WERI-Rb-1 (cell line): Measurements from ENCODE around the gene CHD5.

Source experiments
- DNase-seq: peaks from one replicate; pipeline ENCODE4 v3.0.0-alpha.2; 2020
- H3K27ac ChIP-seq: fragments of 250-450 bp; sonication (Bioruptor Pico); 2 replicates; pipeline ENCODE4 v1.5.1; 2020; ENCODE audit warnings: mild to moderate bottlenecking, moderate library complexity
- H3K27me3 ChIP-seq: fragments of 250-450 bp; sonication (Bioruptor Pico); 2 replicates; pipeline ENCODE4 v1.5.1; 2021; ENCODE audit warnings: mild to moderate bottlenecking, low read depth, moderate library complexity; ENCODE audit not compliant: insufficient read depth, severe bottlenecking
- H3K36me3 ChIP-seq: fragments of 250-450 bp; sonication (Bioruptor Pico); 2 replicates; pipeline ENCODE4 v1.5.1; 2020; ENCODE audit warnings: mild to moderate bottlenecking, moderate library complexity
- H3K4me3 ChIP-seq: 2 replicates; pipeline ENCODE4 v1.5.1; 2011; ENCODE audit warnings: low read depth, mild to moderate bottlenecking, control low read depth, low read length
- H3K9me3 ChIP-seq: fragments of 250-450 bp; sonication (Bioruptor Pico); 2 replicates; pipeline ENCODE4 v1.5.1; 2021; ENCODE audit warnings: mild to moderate bottlenecking, moderate library complexity; ENCODE audit not compliant: severe bottlenecking
- TF ChIP-seq, protein P1 (sequence below): IDR thresholded peaks from 2 replicates; pipeline ENCODE4 v1.5.1; 2011; ENCODE audit warnings: low read depth, mild to moderate bottlenecking, control low read depth, inconsistent platforms, low read length

CHD5 gene

DNA sequence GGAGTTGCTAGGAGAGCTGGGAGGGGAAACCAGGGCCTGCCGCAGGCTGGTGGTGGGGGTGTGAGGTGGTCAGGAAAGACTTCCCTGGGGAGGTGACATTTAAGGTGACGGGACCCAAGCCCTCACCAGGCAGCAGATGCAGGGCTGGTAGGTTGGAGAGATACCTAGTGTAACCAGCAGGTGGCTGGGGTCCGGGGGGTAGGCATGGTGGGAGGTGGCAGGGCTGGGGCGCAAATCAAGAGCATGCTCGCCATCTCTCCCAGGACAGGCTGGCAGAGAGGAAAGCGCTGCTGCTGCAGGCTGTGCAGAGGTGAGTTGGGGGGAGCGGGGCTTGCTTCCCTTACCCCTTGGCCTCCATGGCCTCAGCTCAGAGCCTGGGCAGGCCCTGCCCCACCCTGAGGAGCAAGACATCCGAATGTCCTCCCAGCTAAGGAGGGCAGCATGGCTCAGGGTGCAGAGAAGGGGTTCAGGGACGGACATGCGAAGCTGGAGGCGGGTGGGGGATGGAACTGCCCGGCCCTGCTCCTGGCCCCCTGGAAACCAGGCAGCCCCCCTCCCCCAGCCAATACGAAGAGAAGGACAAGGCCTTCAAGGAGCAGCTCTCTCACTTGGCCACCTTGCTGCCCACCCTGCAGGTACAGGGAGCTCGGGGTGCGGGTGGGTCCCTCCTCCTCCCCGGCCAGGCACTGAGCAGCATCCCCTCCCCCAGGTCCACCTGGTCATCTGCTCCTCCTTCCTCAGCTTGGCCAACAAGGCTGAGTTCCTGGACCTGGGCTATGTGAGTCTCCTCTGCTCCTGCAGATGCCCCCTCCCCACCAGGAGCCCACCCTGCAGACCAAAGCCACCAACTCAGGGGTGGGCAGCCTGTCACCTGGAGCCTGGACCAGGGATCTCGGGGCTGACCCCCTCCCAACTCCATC is 29.8 kb upstream of the CHD5 start:
- no peaks in the 10 kb centered on the region for H3K27me3 ChIP-seq
- H3K9me3 ChIP-seq: no peaks in the 10 kb centered on the region
- peak overlapping the region; percentile 58 for H3K4me3 ChIP-seq
- DNase-seq: peak; percentile 73
- peaks cover 35% of the 10 kb centered on the region for H3K36me3 ChIP-seq
- peak overlapping the region; percentile 90 for H3K27ac ChIP-seq
- TF ChIP-seq, protein P1, sequence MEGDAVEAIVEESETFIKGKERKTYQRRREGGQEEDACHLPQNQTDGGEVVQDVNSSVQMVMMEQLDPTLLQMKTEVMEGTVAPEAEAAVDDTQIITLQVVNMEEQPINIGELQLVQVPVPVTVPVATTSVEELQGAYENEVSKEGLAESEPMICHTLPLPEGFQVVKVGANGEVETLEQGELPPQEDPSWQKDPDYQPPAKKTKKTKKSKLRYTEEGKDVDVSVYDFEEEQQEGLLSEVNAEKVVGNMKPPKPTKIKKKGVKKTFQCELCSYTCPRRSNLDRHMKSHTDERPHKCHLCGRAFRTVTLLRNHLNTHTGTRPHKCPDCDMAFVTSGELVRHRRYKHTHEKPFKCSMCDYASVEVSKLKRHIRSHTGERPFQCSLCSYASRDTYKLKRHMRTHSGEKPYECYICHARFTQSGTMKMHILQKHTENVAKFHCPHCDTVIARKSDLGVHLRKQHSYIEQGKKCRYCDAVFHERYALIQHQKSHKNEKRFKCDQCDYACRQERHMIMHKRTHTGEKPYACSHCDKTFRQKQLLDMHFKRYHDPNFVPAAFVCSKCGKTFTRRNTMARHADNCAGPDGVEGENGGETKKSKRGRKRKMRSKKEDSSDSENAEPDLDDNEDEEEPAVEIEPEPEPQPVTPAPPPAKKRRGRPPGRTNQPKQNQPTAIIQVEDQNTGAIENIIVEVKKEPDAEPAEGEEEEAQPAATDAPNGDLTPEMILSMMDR: peak; percentile 66

DNA sequence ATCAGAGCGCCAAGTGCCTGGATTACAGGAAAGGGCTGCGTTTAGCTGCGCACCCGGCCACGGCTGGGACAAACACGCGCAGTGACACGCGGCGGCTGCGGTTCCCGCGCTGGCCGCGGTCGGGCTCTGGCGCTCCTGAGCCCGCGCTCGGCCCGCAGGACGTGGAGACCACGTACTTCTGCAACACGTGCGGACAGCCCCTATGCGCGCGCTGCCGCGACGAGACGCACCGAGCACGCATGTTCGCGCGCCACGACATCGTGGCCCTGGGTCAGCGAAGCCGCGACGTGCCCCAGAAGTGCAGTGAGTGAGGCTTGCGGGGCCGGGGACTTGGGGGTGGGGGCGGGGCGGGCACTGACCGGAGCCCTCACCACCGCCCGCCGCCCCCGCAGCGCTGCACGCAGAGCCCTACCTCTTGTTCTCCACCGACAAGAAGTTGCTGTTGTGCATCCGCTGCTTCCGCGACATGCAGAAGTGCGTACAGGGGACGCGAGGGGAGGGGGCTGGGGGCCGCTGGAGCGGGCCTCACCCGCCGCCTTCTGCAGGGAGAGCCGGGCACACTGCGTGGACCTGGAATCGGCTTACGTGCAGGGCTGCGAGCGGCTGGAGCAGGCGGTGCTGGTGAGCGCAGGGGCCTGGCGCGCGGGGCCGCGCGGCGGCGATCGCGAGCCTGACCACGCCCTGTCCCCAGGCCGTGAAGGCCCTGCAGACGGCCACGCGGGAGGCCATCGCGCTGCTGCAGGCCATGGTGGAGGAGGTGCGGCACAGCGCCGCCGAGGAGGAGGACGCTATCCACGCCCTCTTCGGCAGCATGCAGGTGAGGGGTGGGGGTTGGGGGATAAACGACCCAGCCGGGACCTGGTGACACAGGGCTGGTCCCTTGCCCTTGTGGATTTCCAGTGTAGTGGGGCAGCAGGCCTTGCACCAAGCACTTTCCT is 28.9 kb upstream of the CHD5 start:
- Histone ChIP-seq H3K4me3 (peak overlapping the region; percentile 58), H3K27me3 (no peaks in the 10 kb centered on the region), H3K27ac (peak overlapping the region; percentile 90), H3K9me3 (no peaks in the 10 kb centered on the region), H3K36me3 (peaks cover 35% of the 10 kb centered on the region)
- DNase-seq: peak; percentile 83
- TF ChIP-seq, protein P1: peak; percentile 84

DNA sequence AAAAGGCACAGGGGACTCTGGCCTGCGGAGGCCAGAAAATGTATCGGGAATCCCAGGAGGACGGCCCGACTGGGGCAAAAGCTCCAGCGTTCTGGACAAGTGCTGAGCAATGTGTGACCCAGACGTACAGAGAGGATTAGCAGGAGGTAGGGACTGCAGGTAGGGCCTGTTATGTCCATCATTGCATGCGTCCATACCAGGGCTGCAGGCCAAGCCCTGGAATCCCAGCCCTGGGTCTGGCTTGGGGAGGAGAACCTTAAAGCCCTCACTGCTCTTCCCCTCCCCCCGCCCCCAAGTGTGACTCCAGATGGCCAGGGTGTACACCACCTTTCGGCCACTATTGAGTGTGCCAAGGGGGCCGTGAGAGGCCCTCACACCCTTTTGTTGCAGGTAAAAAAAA is 27.8 kb upstream of the CHD5 start:
- DNase-seq: peak; percentile 55
- TF ChIP-seq, protein P1: no peak
- no peaks in the 10 kb centered on the region for H3K9me3 ChIP-seq
- H3K27ac ChIP-seq: peak overlapping the region; percentile 90
- H3K27me3 ChIP-seq: no peaks in the 10 kb centered on the region
- peak overlapping the region; percentile 58 for H3K4me3 ChIP-seq
- peaks cover 32% of the 10 kb centered on the region for H3K36me3 ChIP-seq

DNA sequence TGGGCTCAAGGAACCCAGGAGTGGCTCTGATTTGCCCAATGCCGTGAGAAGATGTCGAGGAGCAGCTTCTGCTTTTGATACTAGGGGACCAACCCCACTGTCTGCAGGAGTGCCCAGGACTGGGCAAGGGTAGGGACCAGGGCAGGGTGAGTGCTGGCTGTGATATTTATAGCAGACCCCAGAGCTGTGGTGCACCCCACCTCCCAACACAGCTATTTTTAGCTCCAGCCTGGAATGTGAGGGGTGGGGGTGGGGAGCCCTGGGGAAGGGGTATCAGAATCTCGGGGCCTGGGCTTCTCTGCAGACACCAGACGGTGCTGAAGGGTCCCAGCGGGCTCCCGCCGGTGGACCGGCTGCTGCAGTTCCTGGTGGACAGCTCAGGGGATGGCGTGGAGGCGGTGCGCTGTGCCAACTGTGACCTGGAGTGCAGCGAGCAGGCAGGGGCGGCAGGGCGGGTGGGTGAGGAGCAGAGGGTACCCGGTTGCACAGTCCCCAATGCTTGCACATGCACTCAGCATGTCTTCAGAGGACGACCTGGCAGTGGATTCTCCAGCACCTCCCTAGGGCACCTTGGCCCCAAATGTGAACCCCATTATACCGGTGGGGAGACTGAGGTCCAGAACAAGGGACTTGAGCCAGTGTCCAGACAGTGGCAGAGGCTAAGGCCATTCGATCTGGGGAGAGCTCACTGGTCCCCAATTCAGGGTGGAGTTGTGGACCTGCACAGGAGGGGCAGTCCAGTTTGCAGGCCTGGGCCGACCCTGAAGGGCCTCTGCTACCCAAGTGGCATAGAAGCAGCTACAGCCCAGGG is 27.2 kb upstream of the CHD5 start:
- DNase-seq: no peak
- H3K27ac ChIP-seq: peak overlapping the region; percentile 90
- peaks cover 26% of the 10 kb centered on the region for H3K36me3 ChIP-seq
- H3K9me3 ChIP-seq: no peaks in the 10 kb centered on the region
- H3K4me3 ChIP-seq: peak overlapping the region; percentile 58
- H3K27me3 ChIP-seq: no peaks in the 10 kb centered on the region
- TF ChIP-seq, protein P1: no peak

DNA sequence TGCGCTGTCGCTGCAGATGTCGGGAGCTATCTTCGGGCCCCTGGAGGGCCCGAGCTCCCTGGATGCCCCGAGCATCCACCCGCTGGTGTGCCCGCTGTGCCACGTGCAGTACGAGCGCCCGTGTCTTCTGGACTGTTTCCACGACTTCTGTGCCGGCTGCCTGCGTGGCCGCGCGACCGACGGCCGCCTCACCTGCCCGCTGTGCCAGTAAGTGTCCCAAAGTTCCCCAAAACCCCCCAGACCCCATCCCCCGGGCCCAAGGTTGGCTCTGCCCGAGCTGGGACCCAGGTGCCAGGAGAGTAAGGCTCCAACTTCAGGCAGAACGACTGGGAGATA is 26.4 kb upstream of the CHD5 start:
- TF ChIP-seq, protein P1: no peak
- Histone ChIP-seq H3K27ac (no peak overlapping the region), H3K4me3 (no peak overlapping the region)

More for the DNA sequence above, 26.4 kb upstream of the CHD5 start:
- H3K27me3 ChIP-seq: no peaks in the 10 kb centered on the region
- H3K9me3 ChIP-seq: no peaks in the 10 kb centered on the region
- peaks cover 22% of the 10 kb centered on the region for H3K36me3 ChIP-seq
- DNase-seq: no peak
